HEK293 (cell line): ENCODE measurements around the gene CACNA1G.
A peak's percentile ranks its signal among the peaks of the same experiment; 100 is the strongest.

Source experiments
- AEBP2 ChIP-seq: fragments of 450-650 bp; formaldehyde crosslinking; IDR thresholded peaks from 2 replicates; pipeline ENCODE4 v1.5.1; 2016; ENCODE audit warnings: missing biosample characterization, missing genetic modification characterization, borderline replicate concordance
- BCL6B ChIP-seq: fragments of 450-650 bp; formaldehyde crosslinking; IDR thresholded peaks from 2 replicates; pipeline ENCODE4 v1.5.1; 2017; ENCODE audit warnings: missing biosample characterization, missing genetic modification characterization
- FEZF1 ChIP-seq: fragments of 450-650 bp; formaldehyde crosslinking; IDR thresholded peaks from 2 replicates; pipeline ENCODE4 v1.5.1; 2016; ENCODE audit warnings: missing biosample characterization, missing genetic modification characterization
- HOXC10 ChIP-seq: sonication (generic); formaldehyde crosslinking; IDR thresholded peaks from 2 replicates; pipeline ENCODE4 v1.8.1; 2023; ENCODE audit warnings: mild to moderate bottlenecking, missing genetic modification reagents
- OSR2 ChIP-seq: fragments of 450-650 bp; formaldehyde crosslinking; IDR thresholded peaks from 2 replicates; pipeline ENCODE4 v1.5.1; 2016; ENCODE audit warnings: missing biosample characterization, missing genetic modification characterization
- PRDM4 ChIP-seq: fragments of 450-650 bp; formaldehyde crosslinking; IDR thresholded peaks from 2 replicates; pipeline ENCODE4 v1.5.1; 2017; ENCODE audit warnings: missing biosample characterization, missing genetic modification characterization
- REST ChIP-seq: fragments of 450-650 bp; formaldehyde crosslinking; IDR thresholded peaks from 2 replicates; pipeline ENCODE4 v1.5.1; 2016; ENCODE audit warnings: missing biosample characterization, missing genetic modification characterization
- SCRT1 ChIP-seq: fragments of 450-650 bp; formaldehyde crosslinking; IDR thresholded peaks from 2 replicates; pipeline ENCODE4 v1.5.1; 2016; ENCODE audit warnings: missing biosample characterization, missing genetic modification characterization, borderline replicate concordance
- ZBTB17 ChIP-seq: fragments of 450-650 bp; formaldehyde crosslinking; IDR thresholded peaks from 2 replicates; pipeline ENCODE4 v1.5.1; 2016; ENCODE audit warnings: missing biosample characterization, missing genetic modification characterization
- ZBTB20 ChIP-seq: fragments of 450-650 bp; formaldehyde crosslinking; IDR thresholded peaks from 2 replicates; pipeline ENCODE4 v1.5.1; 2016; ENCODE audit warnings: missing biosample characterization, missing genetic modification characterization
- ZBTB26 ChIP-seq: fragments of 450-650 bp; formaldehyde crosslinking; optimal IDR thresholded peaks from 2 replicates; pipeline ENCODE3; 2016; ENCODE audit warnings: missing biosample characterization, mild to moderate bottlenecking, missing genetic modification characterization
- ZBTB48 ChIP-seq: fragments of 450-650 bp; formaldehyde crosslinking; IDR thresholded peaks from 2 replicates; pipeline ENCODE4 v1.5.1; 2016; ENCODE audit warnings: missing biosample characterization, missing genetic modification characterization
- ZBTB8A ChIP-seq: fragments of 450-650 bp; formaldehyde crosslinking; IDR thresholded peaks from 2 replicates; pipeline ENCODE4 v1.5.1; 2016; ENCODE audit warnings: missing biosample characterization, missing genetic modification characterization
- ZFP37 ChIP-seq: fragments of 450-650 bp; formaldehyde crosslinking; IDR thresholded peaks from 2 replicates; pipeline ENCODE4 v1.5.1; 2016; ENCODE audit warnings: missing biosample characterization, missing genetic modification characterization
- ZFP69B ChIP-seq: fragments of 450-650 bp; formaldehyde crosslinking; IDR thresholded peaks from 2 replicates; pipeline ENCODE4 v1.5.1; 2016; ENCODE audit warnings: missing biosample characterization, missing genetic modification characterization
- ZNF112 ChIP-seq: fragments of 450-650 bp; formaldehyde crosslinking; IDR thresholded peaks from 2 replicates; pipeline ENCODE4 v1.5.0; 2017; ENCODE audit warnings: missing biosample characterization, missing genetic modification characterization
- ZNF157 ChIP-seq: fragments of 450-650 bp; formaldehyde crosslinking; IDR thresholded peaks from 2 replicates; pipeline ENCODE4 v1.5.1; 2016; ENCODE audit warnings: missing biosample characterization, missing genetic modification characterization
- ZNF174 ChIP-seq: fragments of 450-650 bp; formaldehyde crosslinking; IDR thresholded peaks from 2 replicates; pipeline ENCODE4 v1.5.0; 2017; ENCODE audit warnings: missing biosample characterization, mild to moderate bottlenecking, missing genetic modification characterization
- ZNF221 ChIP-seq: fragments of 450-650 bp; formaldehyde crosslinking; IDR thresholded peaks from 2 replicates; pipeline ENCODE4 v1.5.1; 2017; ENCODE audit warnings: missing biosample characterization, missing genetic modification characterization, borderline replicate concordance
- ZNF335 ChIP-seq: fragments of 450-650 bp; formaldehyde crosslinking; conservative IDR thresholded peaks from 2 replicates; pipeline ENCODE4 v1.5.1; 2016; ENCODE audit warnings: missing biosample characterization, missing genetic modification characterization
- ZNF394 ChIP-seq: fragments of 450-650 bp; formaldehyde crosslinking; IDR thresholded peaks from 2 replicates; pipeline ENCODE4 v1.5.1; 2016; ENCODE audit warnings: missing biosample characterization, missing genetic modification characterization, mild to moderate bottlenecking, moderate library complexity, borderline replicate concordance
- ZNF404 ChIP-seq: fragments of 450-650 bp; formaldehyde crosslinking; IDR thresholded peaks from 2 replicates; pipeline ENCODE4 v1.5.1; 2017; ENCODE audit warnings: missing biosample characterization, missing genetic modification characterization
- ZNF426 ChIP-seq: fragments of 450-650 bp; formaldehyde crosslinking; IDR thresholded peaks from 2 replicates; pipeline ENCODE4 v1.5.1; 2017; ENCODE audit warnings: missing biosample characterization, missing genetic modification characterization, mild to moderate bottlenecking, inconsistent platforms, moderate library complexity
- ZNF449 ChIP-seq: fragments of 450-650 bp; formaldehyde crosslinking; IDR thresholded peaks from 2 replicates; pipeline ENCODE4 v1.5.1; 2017; ENCODE audit warnings: missing biosample characterization, mild to moderate bottlenecking, missing genetic modification characterization, moderate library complexity
- ZNF560 ChIP-seq: fragments of 450-650 bp; formaldehyde crosslinking; IDR thresholded peaks from 2 replicates; pipeline ENCODE4 v1.5.1; 2017; ENCODE audit warnings: missing biosample characterization, missing genetic modification characterization, borderline replicate concordance
- ZNF600 ChIP-seq: fragments of 450-650 bp; formaldehyde crosslinking; IDR thresholded peaks from 2 replicates; pipeline ENCODE4 v1.5.1; 2016; ENCODE audit warnings: missing biosample characterization, missing genetic modification characterization
- ZNF658 ChIP-seq: fragments of 450-650 bp; formaldehyde crosslinking; IDR thresholded peaks from 2 replicates; pipeline ENCODE4; 2016; ENCODE audit warnings: missing biosample characterization, missing genetic modification characterization
- ZNF707 ChIP-seq: fragments of 450-650 bp; formaldehyde crosslinking; IDR thresholded peaks from 2 replicates; pipeline ENCODE4 v1.5.1; 2016; ENCODE audit warnings: missing biosample characterization, missing genetic modification characterization
- ZNF830 ChIP-seq: fragments of 450-650 bp; IDR thresholded peaks from 2 replicates; pipeline ENCODE4 v1.5.0; 2018; ENCODE audit warnings: missing biosample characterization, missing genetic modification characterization, low read depth, mild to moderate bottlenecking, moderate library complexity
- ZSCAN23 ChIP-seq: fragments of 450-650 bp; formaldehyde crosslinking; IDR thresholded peaks from 2 replicates; pipeline ENCODE4 v1.5.1; 2016; ENCODE audit warnings: missing biosample characterization, missing genetic modification characterization

The CACNA1G gene

GRCh38 chr17:50533720-50534148, 26.8 kb upstream of the CACNA1G start (continued):
- TF ChIP-seq BCL6B (tag by site-specific recombination) (no peak), ZNF658 (tag by site-specific recombination) (no peak), ZNF707 (tag by site-specific recombination) (no peak), ZFP37 (tag by site-specific recombination) (no peak), ZSCAN23 (tag by site-specific recombination) (no peak), FEZF1 (tag by site-specific recombination) (0 out of 2 replicates have a peak, but pooled peaks have one; percentile 21), PRDM4 (tag by site-specific recombination) (no peak), ZNF426 (tag by site-specific recombination) (no peak), ZNF221 (tag by site-specific recombination) (no peak), ZBTB26 (tag by site-specific recombination) (peak; percentile 59), REST (tag by site-specific recombination) (no peak), ZNF600 (tag by site-specific recombination) (peak; percentile 100), ZNF335 (tag by site-specific recombination) (peak; percentile 49), OSR2 (tag by site-specific recombination) (peak; percentile 95), HOXC10 (no peak), AEBP2 (tag by site-specific recombination) (no peak), ZBTB8A (peak; percentile 29; the same call in 1 of the 2 replicates), ZNF404 (tag by site-specific recombination) (no peak), ZNF560 (tag by site-specific recombination) (no peak), ZNF174 (tag by site-specific recombination) (no peak), ZNF112 (tag by site-specific recombination) (no peak), ZBTB48 (tag by site-specific recombination) (no peak), ZNF394 (peak; percentile 74; the same call in 1 of the 2 replicates), ZFP69B (tag by site-specific recombination) (peak; percentile 15; the same call in 1 of the 2 replicates), ZNF449 (no peak), ZBTB17 (tag by site-specific recombination) (peak; percentile 72), ZNF830 (tag by site-specific recombination) (no peak), SCRT1 (tag by site-specific recombination) (no peak), ZNF157 (tag by site-specific recombination) (no peak), ZBTB20 (tag by site-specific recombination) (peak; percentile 60)
